PC-9 (cell line): ENCODE results near the gene PADI3. TPM values are rescaled to one million over a fixed set of nuclear protein-coding genes. Genes with fewer than 3 reads are reported as not detected.

Experiments used
- BruUV-seq: library from RNA; stranded (reverse); fragments of 400-500 nt; replicated peaks from 2 replicates; lab custom pipeline; 2021; lab: Mats Ljungman, UMichigan
- CTCF ChIA-PET: fragments of 300-600 bp; sonication (Branson Sonifier 250); formaldehyde crosslinking; loops from one replicate; lab custom pipeline; 2022; ENCODE audit warnings: antibody characterized with exemption; lab: Charles Lee
- POLR2A ChIA-PET: fragments of 300-600 bp; sonication (Branson Sonifier 250); formaldehyde crosslinking; loops from one replicate; lab custom pipeline; 2022; ENCODE audit warnings: antibody characterized with exemption; ENCODE audit not compliant: unreplicated experiment; lab: Charles Lee
- DNase-seq, 2 experiments: peaks; one replicate each; pipeline versions ENCODE4 v3.0.0 to v3.0.0-alpha.2; 2015 to 2022; ENCODE audit warnings: mixed read lengths in 1 of 2
- H2AFZ ChIP-seq: fragments of 200-600 bp; sonication (generic); 2 replicates; pipeline ENCODE4 v1.8.1; 2017; ENCODE audit warnings: antibody characterized with exemption
- H3F3A ChIP-seq: fragments of 200-600 bp; sonication (generic); 2 replicates; pipeline ENCODE4 v1.8.1; 2017; ENCODE audit warnings: antibody characterized with exemption, mild to moderate bottlenecking, low read depth; ENCODE audit not compliant: insufficient read depth
- H3K27ac ChIP-seq: fragments of 200-600 bp; sonication (generic); 2 replicates; pipeline ENCODE4 v1.6.1; 2016; ENCODE audit warnings: mixed run types
- H3K27me3 ChIP-seq: fragments of 200-600 bp; sonication (generic); 2 replicates; pipeline ENCODE4 v1.6.1; 2016; ENCODE audit warnings: low read depth, mixed run types; ENCODE audit not compliant: insufficient read depth
- H3K36me3 ChIP-seq: fragments of 200-600 bp; sonication (generic); 2 replicates; pipeline ENCODE4 v1.6.1; 2016; ENCODE audit warnings: low read depth, mixed run types
- H3K4me1 ChIP-seq: fragments of 200-600 bp; sonication (generic); replicated peaks from 2 replicates; pipeline ENCODE4 v1.6.1; 2016; ENCODE audit warnings: mixed run types; ENCODE audit not compliant: insufficient read depth
- H3K4me2 ChIP-seq: fragments of 200-600 bp; sonication (generic); 2 replicates; pipeline ENCODE4 v1.6.1; 2017; ENCODE audit warnings: mixed run types
- H3K4me3 ChIP-seq: fragments of 200-600 bp; sonication (generic); 2 replicates; pipeline ENCODE4 v1.6.1; 2016; ENCODE audit warnings: mixed run types
- H3K79me2 ChIP-seq: fragments of 200-600 bp; sonication (generic); 2 replicates; pipeline ENCODE4 v1.6.1; 2017; ENCODE audit warnings: low read depth, mixed run types
- H3K9me2 ChIP-seq: fragments of 200-600 bp; sonication (generic); 2 replicates; pipeline ENCODE4 v1.8.1; 2017; ENCODE audit warnings: mild to moderate bottlenecking; ENCODE audit not compliant: insufficient read depth
- H3K9me3 ChIP-seq: fragments of 200-600 bp; sonication (generic); 2 replicates; pipeline ENCODE4 v1.8.1; 2016; ENCODE audit warnings: low read depth; ENCODE audit not compliant: insufficient read depth
- H4K20me1 ChIP-seq: fragments of 200-600 bp; sonication (generic); 2 replicates; pipeline ENCODE4 v1.8.1; 2017; ENCODE audit not compliant: insufficient read depth
- EZH2 ChIP-seq: fragments of 200-600 bp; sonication (generic); IDR thresholded peaks from 2 replicates; pipeline ENCODE4 v1.8.0; 2017; ENCODE audit warnings: antibody characterized with exemption, low read depth
- intact Hi-C: fragments of 100-400 bp; cut with micrococcal nuclease; formaldehyde crosslinking; loops from one replicate; pipeline ENCODE4 v1.10.0; 2022; ENCODE audit not compliant: unreplicated experiment
- total RNA-seq: library from RNA; stranded (reverse); gene quantifications from 2 replicates; pipeline ENCODE4 v1.2.3, GENCODE V29; 2021
- TF ChIP-seq, protein P1 (sequence below): fragments of 200-600 bp; sonication (generic); conservative IDR thresholded peaks from 2 replicates; pipeline ENCODE4 v1.6.1; 2017; ENCODE audit warnings: mixed run types, antibody characterized with exemption, mild to moderate bottlenecking, moderate library complexity

The PADI3 gene
- total RNA-seq, 1 experiment from 2014 or later = 5.0 TPM

GRCh38 chr1:17200246-17200645 lies 48.7 kb upstream of the PADI3 start:
- no TSS peak for BruUV-seq
- intact Hi-C loops = no loop called here

DNA sequence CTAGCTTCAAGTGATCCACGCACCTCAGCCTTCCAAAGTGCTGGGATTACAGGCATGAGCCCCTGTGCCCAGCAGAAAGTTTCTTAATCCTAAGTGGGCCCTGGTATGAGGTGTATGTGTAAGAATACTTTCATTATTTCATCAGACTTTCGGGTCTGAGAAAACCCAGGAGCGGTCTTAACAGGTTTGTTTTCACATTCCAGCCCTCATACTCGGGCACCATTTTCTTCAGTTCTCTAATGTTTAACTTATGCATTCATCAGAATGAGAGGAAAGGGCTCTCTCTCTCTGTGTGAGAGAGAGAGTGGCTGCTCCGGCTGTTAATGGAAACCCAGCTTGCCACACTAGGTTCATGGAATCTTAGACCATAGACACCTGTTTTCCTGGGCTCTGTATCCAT lies 48.1 kb upstream of the PADI3 start:
- Histone ChIP-seq H3K27ac (peak overlapping the region; percentile 90), H3K36me3 (no peaks in the 10 kb centered on the region), H2AFZ (no peak overlapping the region), H4K20me1 (no peaks in the 10 kb centered on the region), H3K9me2 (no peaks in the 10 kb centered on the region), H3K79me2 (peaks cover 12% of the 10 kb centered on the region), H3K4me3 (no peak overlapping the region), H3K27me3 (no peaks in the 10 kb centered on the region), H3K4me1 (peaks cover 51% of the 10 kb centered on the region), H3K9me3 (no peaks in the 10 kb centered on the region), H3F3A (peaks cover 25% of the 10 kb centered on the region; the same call in 1 of the 2 replicates), H3K4me2 (peak overlapping the region; percentile 51)
- peak in 1 of 2 experiments; percentile 47 for DNase-seq
- intact Hi-C loops = loop anchor here (1.0 kb wide), 1 partner anchor 10 kb away; no protein-coding TSS in a partner anchor
- ChIA-PET CTCF (interaction anchor here (0.6 kb wide), 1 partner anchor 1850 kb away, joined by 4 read pairs; no protein-coding TSS in a partner anchor), POLR2A (interaction anchor here (0.6 to 1.6 kb wide), 4 partner anchors 11 to 177 kb away, joined by 3 to 26 read pairs (median 14); no protein-coding TSS in a partner anchor)
- TF ChIP-seq, protein P1, sequence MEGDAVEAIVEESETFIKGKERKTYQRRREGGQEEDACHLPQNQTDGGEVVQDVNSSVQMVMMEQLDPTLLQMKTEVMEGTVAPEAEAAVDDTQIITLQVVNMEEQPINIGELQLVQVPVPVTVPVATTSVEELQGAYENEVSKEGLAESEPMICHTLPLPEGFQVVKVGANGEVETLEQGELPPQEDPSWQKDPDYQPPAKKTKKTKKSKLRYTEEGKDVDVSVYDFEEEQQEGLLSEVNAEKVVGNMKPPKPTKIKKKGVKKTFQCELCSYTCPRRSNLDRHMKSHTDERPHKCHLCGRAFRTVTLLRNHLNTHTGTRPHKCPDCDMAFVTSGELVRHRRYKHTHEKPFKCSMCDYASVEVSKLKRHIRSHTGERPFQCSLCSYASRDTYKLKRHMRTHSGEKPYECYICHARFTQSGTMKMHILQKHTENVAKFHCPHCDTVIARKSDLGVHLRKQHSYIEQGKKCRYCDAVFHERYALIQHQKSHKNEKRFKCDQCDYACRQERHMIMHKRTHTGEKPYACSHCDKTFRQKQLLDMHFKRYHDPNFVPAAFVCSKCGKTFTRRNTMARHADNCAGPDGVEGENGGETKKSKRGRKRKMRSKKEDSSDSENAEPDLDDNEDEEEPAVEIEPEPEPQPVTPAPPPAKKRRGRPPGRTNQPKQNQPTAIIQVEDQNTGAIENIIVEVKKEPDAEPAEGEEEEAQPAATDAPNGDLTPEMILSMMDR = no peak
- TF ChIP-seq EZH2 = no peak
- no TSS peak for BruUV-seq

More at GRCh38 chr1:17200246-17200645, 48.7 kb upstream of the PADI3 start:
- no peaks in the 10 kb centered on the region for H3K27me3 ChIP-seq
- no peaks in the 10 kb centered on the region for H3K9me2 ChIP-seq
- no peaks in the 10 kb centered on the region for H3K9me3 ChIP-seq
- TF ChIP-seq, protein P1 = no peak
- no peak for TF ChIP-seq EZH2
- no peak for DNase-seq
- H4K20me1 ChIP-seq = no peaks in the 10 kb centered on the region
- peak overlapping the region; percentile 90 for H3K27ac ChIP-seq
- no peak overlapping the region for H2AFZ ChIP-seq
- peaks cover 46% of the 10 kb centered on the region for H3K4me1 ChIP-seq
- H3K79me2 ChIP-seq = peaks cover 7% of the 10 kb centered on the region
- ChIA-PET POLR2A (interaction anchor here (0.6 to 0.7 kb wide), 2 partner anchors 78 to 177 kb away, joined by 3 to 20 read pairs; no protein-coding TSS in a partner anchor), CTCF (interaction anchor here (0.6 kb wide), 1 partner anchor 1850 kb away, joined by 4 read pairs; no protein-coding TSS in a partner anchor)
- H3K4me2 ChIP-seq = peak overlapping the region; percentile 51; the same call in 1 of the 2 replicates
- no peaks in the 10 kb centered on the region for H3K36me3 ChIP-seq
- H3F3A ChIP-seq = peaks cover 25% of the 10 kb centered on the region; the same call in 1 of the 2 replicates
- H3K4me3 ChIP-seq = no peak overlapping the region

- peaks cover 19% of the 10 kb centered on the region for H3K79me2 ChIP-seq
- peak overlapping the region; percentile 90 for H3K27ac ChIP-seq
- TF ChIP-seq, protein P1 = no peak
- TF ChIP-seq EZH2 = no peak
- DNase-seq = peak; percentile 77 to 90
- no peaks in the 10 kb centered on the region for H3K27me3 ChIP-seq
- no peaks in the 10 kb centered on the region for H4K20me1 ChIP-seq
- ChIA-PET POLR2A (interaction anchor here (0.5 to 1.6 kb wide), 9 partner anchors 9 to 1922 kb away, joined by 3 to 26 read pairs (median 9); no protein-coding TSS in a partner anchor), CTCF (interaction anchor here (0.7 to 1.2 kb wide), 2 partner anchors 11 to 580 kb away, joined by 3 to 4 read pairs; no protein-coding TSS in a partner anchor)
- peak overlapping the region; percentile 15; the same call in 1 of the 2 replicates for H3K4me3 ChIP-seq
- peaks cover 57% of the 10 kb centered on the region for H3K4me1 ChIP-seq
- H2AFZ ChIP-seq = no peak overlapping the region
- peak overlapping the region; percentile 51 for H3K4me2 ChIP-seq
- BruUV-seq = TSS peak; percentile 93
- H3K9me2 ChIP-seq = no peaks in the 10 kb centered on the region
- H3K9me3 ChIP-seq = no peaks in the 10 kb centered on the region
- peaks cover 25% of the 10 kb centered on the region; the same call in 1 of the 2 replicates for H3F3A ChIP-seq
- no peaks in the 10 kb centered on the region for H3K36me3 ChIP-seq
- intact Hi-C loops = loop anchor here (1.0 kb wide), 2 partner anchors 11 to 14 kb away; no protein-coding TSS in a partner anchor
Measured at GRCh38 chr1:17201201-17202021, 47.5 kb upstream of the PADI3 start.
